Cardiac muscle cell (in vitro differentiated cells and primary cell): ENCODE measurements around the gene MYL5. TPM values are rescaled to one million over a fixed set of nuclear protein-coding genes. Genes with fewer than 3 reads are reported as not detected.
"Not testable (repeated sequence)": the region's sequence is repeated elsewhere in the genome, so short reads cannot be mapped to it uniquely, and the experiment has no call there.

Source experiments
- DNase-seq, 2 donors: peaks; one replicate each; pipeline versions ENCODE4 v3.0.0 to v3.0.0-alpha.2; 2010 to 2017; ENCODE audit warnings: low read depth in 1 of 2, low spot score in 1 of 2
- H3K27ac ChIP-seq: fragments of 200-600 bp; sonication (generic); 2 replicates; pipeline ENCODE4 v1.5.1; 2016
- H3K27me3 ChIP-seq: fragments of 200-600 bp; sonication (generic); 2 replicates; pipeline ENCODE4 v1.6.0; 2016; ENCODE audit warnings: control low read depth
- H3K36me3 ChIP-seq: fragments of 200-600 bp; sonication (generic); 2 replicates; pipeline ENCODE4 v1.5.1; 2016; ENCODE audit warnings: control low read depth
- H3K4me1 ChIP-seq: fragments of 200-600 bp; sonication (generic); 2 replicates; pipeline ENCODE4 v1.8.1; 2017; ENCODE audit warnings: low read depth, mild to moderate bottlenecking, mixed run types
- H3K4me3 ChIP-seq: fragments of 200-600 bp; sonication (generic); 2 replicates; pipeline ENCODE4 v1.5.1; 2016; ENCODE audit warnings: mild to moderate bottlenecking
- H3K9me3 ChIP-seq: fragments of 200-600 bp; sonication (generic); 2 replicates; pipeline ENCODE4 v1.5.1; 2017; ENCODE audit warnings: low read depth, mild to moderate bottlenecking, control low read depth
- CTCF ChIP-seq: IDR thresholded peaks from 2 replicates; pipeline ENCODE4 v1.5.1; 2012; ENCODE audit warnings: low read depth, mild to moderate bottlenecking, low read length
- polyA plus RNA-seq: library from polyadenylated mRNA; unstranded; fragments of >200 nt; fragmentation: Nextera tagmentation; extraction: Ambion mirVana; gene quantifications from 2 replicates; pipeline ENCODE4 v1.2.1, GENCODE V29; 2016
- total RNA-seq: library from RNA; depleted of rRNA; stranded (reverse); fragments of >200 nt; gene quantifications from 2 replicates; pipeline ENCODE4 v1.2.3, GENCODE V29; 2016

Gene MYL5
- total and polyA plus RNA-seq, 2 experiments from 2014 or later: 33.8 to 40.5 TPM

GRCh38 chr4:667545-667925, 6.8 kb upstream of the MYL5 start:
- no peaks in the 10 kb centered on the region for H3K27me3 ChIP-seq
- TF ChIP-seq CTCF: no peak

DNA sequence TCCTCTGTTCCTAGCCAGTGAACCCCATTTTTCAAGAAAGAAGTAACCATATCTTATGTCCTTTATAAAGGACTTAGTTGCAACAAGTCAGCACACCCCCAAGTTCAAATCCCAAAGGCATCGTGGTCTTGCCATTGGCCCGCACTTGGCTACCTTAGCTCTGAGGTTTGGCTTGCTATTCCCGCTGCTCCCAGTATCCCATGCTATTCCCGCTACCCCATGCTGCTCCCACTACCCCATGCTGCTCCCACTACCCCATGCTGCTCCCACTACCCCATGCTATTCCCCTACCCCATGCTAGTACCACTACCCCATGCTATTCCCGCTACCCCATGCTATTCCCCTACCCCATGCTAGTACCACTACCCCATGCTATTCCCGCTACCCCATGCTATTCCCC, 6.1 kb upstream of the MYL5 start:
- H3K9me3 ChIP-seq, H3K4me3 ChIP-seq, H3K4me1 ChIP-seq, H3K27ac ChIP-seq, H3K27me3 ChIP-seq, DNase-seq: not testable (repeated sequence)
- peaks cover 23% of the 10 kb centered on the region for H3K36me3 ChIP-seq

More at GRCh38 chr4:667545-667925, 6.8 kb upstream of the MYL5 start:
- Histone ChIP-seq H3K9me3 (no peaks in the 10 kb centered on the region), H3K4me1 (no peaks in the 10 kb centered on the region), H3K36me3 (peaks cover 19% of the 10 kb centered on the region), H3K4me3 (no peak overlapping the region), H3K27ac (no peak overlapping the region)
- DNase-seq: no peak

DNA sequence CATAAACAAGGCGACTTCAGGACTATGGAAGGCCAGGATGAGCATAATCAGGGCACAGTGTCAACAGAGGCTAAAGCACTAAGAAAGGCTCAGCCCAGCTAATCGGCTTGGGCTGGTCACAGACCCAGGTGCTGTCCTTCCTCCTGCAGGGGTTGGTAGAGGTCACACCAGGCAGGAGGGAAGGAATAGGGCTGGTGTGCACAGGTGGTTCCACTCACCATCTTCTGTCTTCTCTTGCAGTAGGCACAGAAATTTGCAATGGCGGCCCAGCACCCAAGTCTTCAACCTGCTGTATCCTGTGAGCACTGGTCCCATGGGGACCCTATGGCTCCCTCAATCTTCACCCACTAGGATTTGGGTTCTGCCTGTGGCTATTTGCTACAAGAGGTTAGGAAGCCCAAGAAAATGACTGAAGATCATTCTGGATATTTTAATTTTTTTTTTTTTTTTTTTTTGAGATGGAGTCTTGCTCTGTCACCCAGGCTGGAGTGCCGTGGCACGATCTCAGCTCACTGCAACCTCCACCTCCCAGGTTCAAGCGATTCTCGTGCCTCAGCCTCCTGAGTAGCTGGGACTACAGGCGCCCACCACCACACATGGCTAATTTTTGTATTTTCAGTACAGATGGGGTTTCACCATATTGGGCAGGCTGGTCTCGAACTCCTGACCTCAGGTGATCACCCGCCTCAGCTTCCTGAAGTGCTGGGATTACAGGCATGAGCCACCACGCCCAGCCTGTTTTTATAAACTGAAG, 4.4 kb upstream of the MYL5 start:
- H3K27ac ChIP-seq, H3K4me3 ChIP-seq, DNase-seq, H3K4me1 ChIP-seq, H3K27me3 ChIP-seq, H3K9me3 ChIP-seq: not testable (repeated sequence)
- peaks cover 23% of the 10 kb centered on the region for H3K36me3 ChIP-seq

DNA sequence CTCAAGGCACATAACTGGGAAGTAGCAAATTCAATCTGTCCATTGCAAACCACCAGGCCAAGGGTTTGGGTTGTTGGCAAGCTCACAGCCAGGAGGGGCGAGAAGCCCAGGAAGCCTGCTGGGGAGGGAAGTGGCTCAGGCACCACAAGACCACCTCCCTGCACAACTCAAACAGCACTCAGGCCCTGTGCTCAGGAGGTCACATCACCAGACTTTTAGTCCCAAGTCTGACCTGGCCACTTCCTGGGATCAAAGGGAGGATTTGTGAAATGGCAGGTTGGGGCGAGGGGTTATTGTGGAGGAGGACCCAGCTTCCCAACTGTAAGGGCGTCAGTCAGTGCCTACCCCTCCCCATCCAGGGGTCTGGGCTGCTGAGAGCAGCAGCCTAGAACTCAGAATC, 2.6 kb upstream of the MYL5 start:
- peaks cover 23% of the 10 kb centered on the region for H3K36me3 ChIP-seq
- no peaks in the 10 kb centered on the region for H3K9me3 ChIP-seq
- TF ChIP-seq CTCF: no peak
- peaks cover 22% of the 10 kb centered on the region for H3K4me1 ChIP-seq
- no peak overlapping the region for H3K4me3 ChIP-seq
- H3K27ac ChIP-seq: no peak overlapping the region
- no peaks in the 10 kb centered on the region for H3K27me3 ChIP-seq
- no peak for DNase-seq

GRCh38 chr4:673349-674091, 822 bp upstream of the MYL5 start:
- Histone ChIP-seq H3K4me3 (peak overlapping the region; percentile 88), H3K36me3 (peaks cover 23% of the 10 kb centered on the region), H3K9me3 (no peaks in the 10 kb centered on the region), H3K27ac (peak overlapping the region; percentile 78), H3K27me3 (no peaks in the 10 kb centered on the region), H3K4me1 (peaks cover 30% of the 10 kb centered on the region)
- no peak for TF ChIP-seq CTCF
- peak in 1 of 2 donors; percentile 35 for DNase-seq

GRCh38 chr4:675036-675882, 917 bp downstream of the MYL5 start:
- Histone ChIP-seq H3K27ac (peak overlapping the region; percentile 89), H3K9me3 (no peaks in the 10 kb centered on the region), H3K36me3 (peaks cover 22% of the 10 kb centered on the region), H3K4me1 (peaks cover 30% of the 10 kb centered on the region), H3K27me3 (no peaks in the 10 kb centered on the region), H3K4me3 (peak overlapping the region; percentile 88)
- TF ChIP-seq CTCF: no peak
- no peak for DNase-seq
